ENCODE measurements around the gene SFI1.

SFI1 gene

GRCh38 chr22:31629741-31630184 lies 133.4 kb downstream of the SFI1 start:
- Histone ChIP-seq H3K4me1 (ENCODE audit: control insufficient read depth, insufficient read depth, low read length) (peaks cover 2% of the 10 kb centered on the region; the same call in 1 of the 2 replicates), H3K9me3 (ENCODE audit: control insufficient read depth, insufficient read depth, low read depth, low read length) (no peaks in the 10 kb centered on the region), H3K36me3 (ENCODE audit: control insufficient read depth in 2 of 2, insufficient read depth in 1 of 2, low read length in 2 of 2) (peaks cover 5 to 23% of the 10 kb centered on the region in 2 experiments; a peak in 2 of 3 replicates), H3K27ac (ENCODE audit: extremely low read depth, low read depth, low read length) (peak overlapping the region; percentile 80), H3K4me3 (ENCODE audit: low read depth, low read length) (peak overlapping the region; percentile 73)
- CTCF ChIA-PET, result interaction anchor here (0.5 to 5.1 kb wide), 6 partner anchors 20 to 73 kb away, joined by 3 to 30 read pairs (median 4); no protein-coding TSS in a partner anchor
- TF ChIP-seq BCL11B (tag by site-specific recombination; IDR thresholded peaks at IDR 0.05; ENCODE audit: low read depth), result no peak
- POLR2A ChIA-PET, result interaction anchor here (0.9 to 2.2 kb wide), 12 partner anchors 10 to 283 kb away, joined by 3 to 39 read pairs (median 6); partner anchors contain the start of genes DRG1, PATZ1 and PISD

GRCh38 chr22:31630331-31631329 lies 134.3 kb downstream of the SFI1 start:
- Histone ChIP-seq H3K4me1 (ENCODE audit: control insufficient read depth, insufficient read depth, low read length) (peaks cover 2% of the 10 kb centered on the region; the same call in 1 of the 2 replicates), H3K9me3 (ENCODE audit: control insufficient read depth, insufficient read depth, low read depth, low read length) (no peaks in the 10 kb centered on the region), H3K4me3 (ENCODE audit: low read depth, low read length) (peak overlapping the region; percentile 73), H3K27ac (ENCODE audit: extremely low read depth, low read depth, low read length) (peak overlapping the region; percentile 80), H3K36me3 (ENCODE audit: control insufficient read depth in 2 of 2, insufficient read depth in 1 of 2, low read length in 2 of 2) (peaks cover 5 to 23% of the 10 kb centered on the region in 2 experiments; a peak in 2 of 3 replicates)
- ChIA-PET POLR2A (interaction anchor here (0.6 to 2.2 kb wide), 18 partner anchors 8 to 343 kb away, joined by 3 to 39 read pairs (median 4); partner anchors contain the start of genes DRG1, PATZ1 and PISD), CTCF (interaction anchor here (0.5 to 5.1 kb wide), 18 partner anchors 13 to 662 kb away, joined by 3 to 30 read pairs (median 4); partner anchors contain the start of gene MORC2)
- no peak for TF ChIP-seq ZBTB10 (tag by site-specific recombination; IDR thresholded peaks at IDR 0.05)
- no peak for TF ChIP-seq ZNF391 (tag by site-specific recombination; IDR thresholded peaks at IDR 0.05; ENCODE audit: borderline replicate concordance, low read depth)
- no peak for TF ChIP-seq ZNF707 (tag by site-specific recombination; IDR thresholded peaks at IDR 0.05)
- no peak for TF ChIP-seq HOXD13 (CRISPR knock-in tag; IDR thresholded peaks at IDR 0.05; ENCODE audit: borderline replicate concordance)
- TF ChIP-seq KLF10 (tag by site-specific recombination; IDR thresholded peaks at IDR 0.05), result peak; percentile 75
- no peak for TF ChIP-seq INSM2 (tag by site-specific recombination; IDR thresholded peaks at IDR 0.05)
- peak; percentile 73 for TF ChIP-seq ZBTB8A (tag by site-specific recombination; IDR thresholded peaks at IDR 0.05)
- no peak for TF ChIP-seq ZNF529 (tag by site-specific recombination; IDR thresholded peaks at IDR 0.05; ENCODE audit: insufficient replicate concordance)
- peak; percentile 96 for TF ChIP-seq ZNF223 (tag by site-specific recombination; IDR thresholded peaks at IDR 0.05)
- peak; percentile 100 for TF ChIP-seq ZBTB6 (tag by site-specific recombination; IDR thresholded peaks at IDR 0.05)
- TF ChIP-seq KLF16 (tag by site-specific recombination; IDR thresholded peaks at IDR 0.05), result peak; percentile 54
- TF ChIP-seq ZSCAN4 (tag by site-specific recombination; IDR thresholded peaks at IDR 0.05), result 0 out of 2 replicates have a peak, but pooled peaks have one; percentile 7
- TF ChIP-seq ZNF645 (tag by site-specific recombination; IDR thresholded peaks at IDR 0.05), result no peak
- peak; percentile 51 for TF ChIP-seq ZXDB (tag by site-specific recombination; IDR thresholded peaks at IDR 0.05)
- peak; percentile 31; the same call in 1 of the 2 replicates for TF ChIP-seq ZNF501 (tag by site-specific recombination; IDR thresholded peaks at IDR 0.05)
- TF ChIP-seq SP3 (tag by site-specific recombination; IDR thresholded peaks at IDR 0.05), result peak; percentile 85
- 0 out of 2 replicates have a peak, but pooled peaks have one; percentile 28 for TF ChIP-seq ZNF785 (tag by site-specific recombination; IDR thresholded peaks at IDR 0.05)
- peak; percentile 100 for TF ChIP-seq ZNF692 (tag by site-specific recombination; IDR thresholded peaks at IDR 0.05)
- TF ChIP-seq KLF9 (tag by site-specific recombination; IDR thresholded peaks at IDR 0.05; ENCODE audit: low read depth), result peak; percentile 64; the same call in 1 of the 2 replicates
- TF ChIP-seq ZNF2 (tag by site-specific recombination; IDR thresholded peaks at IDR 0.05), result no peak
- peak; percentile 63; the same call in 1 of the 2 replicates for TF ChIP-seq SCRT2 (tag by site-specific recombination; IDR thresholded peaks at IDR 0.05)
